Measurements from ENCODE around the gene KCNK1. TPM values are rescaled to one million over a fixed set of nuclear protein-coding genes. Genes with fewer than 3 reads are reported as not detected.

KCNK1 gene
- polyA plus RNA-seq, 1 of the 3 experiments (the other 2 are of a cell fraction): 10.6 TPM

GRCh38 chr1:233565313-233565712 is 48.6 kb upstream of the KCNK1 start:
- TF ChIP-seq RAD21 (IDR thresholded peaks at IDR 0.05; ENCODE audit: low read length) (no peak), TEAD4 (IDR thresholded peaks at IDR 0.05; ENCODE audit: borderline replicate concordance, insufficient read depth) (no peak), USF1 (IDR thresholded peaks at IDR 0.05; ENCODE audit: borderline replicate concordance, low read depth) (no peak), ELF1 (IDR thresholded peaks at IDR 0.05) (no peak), PBX3 (IDR thresholded peaks at IDR 0.05) (no peak), EP300 (IDR thresholded peaks at IDR 0.05; ENCODE audit: borderline replicate concordance in 1 of 2, low read depth in 1 of 2, low read length in 1 of 2) (no peak), RFX5 (IDR thresholded peaks at IDR 0.05; ENCODE audit: low read length) (no peak), YY1 (IDR thresholded peaks at IDR 0.05; ENCODE audit: low read depth) (no peak), MAX (IDR thresholded peaks at IDR 0.05; ENCODE audit: low read depth) (no peak), FOSL2 (IDR thresholded peaks at IDR 0.05; ENCODE audit: borderline replicate concordance, low read depth) (no peak), POLR2AphosphoS5 (IDR thresholded peaks at IDR 0.05; ENCODE audit: low read depth, low read length) (no peak), MXI1 (IDR thresholded peaks at IDR 0.05; ENCODE audit: low read depth, low read length) (no peak), FOXJ3 (CRISPR knock-in tag; IDR thresholded peaks at IDR 0.05) (no peak), ZBTB33 (IDR thresholded peaks at IDR 0.05; ENCODE audit: borderline replicate concordance, low read depth) (no peak), TCF12 (IDR thresholded peaks at IDR 0.05) (no peak)
- Histone ChIP-seq H3K9me2 (no peaks in the 10 kb centered on the region), H2AFZ (ENCODE audit: low read depth) (no peak overlapping the region), H4K20me1 (ENCODE audit: insufficient read depth) (no peaks in the 10 kb centered on the region), H3K79me2 (ENCODE audit: insufficient read depth) (no peaks in the 10 kb centered on the region), H3K9ac (no peak overlapping the region), H3K9me3 (peaks cover 15% of the 10 kb centered on the region; the same call in 1 of the 2 replicates), H3K36me3 (replicated peaks in 1 of 2; ENCODE audit: control insufficient read depth in 1 of 2, insufficient read depth in 2 of 2, low read length in 1 of 2) (no peaks in the 10 kb centered on the region), H3K27me3 (ENCODE audit: insufficient read depth) (no peaks in the 10 kb centered on the region), H3K4me3 (ENCODE audit: low read depth in 2 of 2, low read length in 1 of 2) (no peak overlapping the region), H3F3A (replicated peaks; ENCODE audit: insufficient read depth) (peaks cover 7% of the 10 kb centered on the region), H3K27ac (ENCODE audit: low read depth in 2 of 2, low read length in 1 of 2) (no peak overlapping the region), H3K4me2 (no peak overlapping the region), H3K4me1 (ENCODE audit: control insufficient read depth in 1 of 2, insufficient read depth in 2 of 2, low read depth in 1 of 2, low read length in 1 of 2) (peaks cover 6 to 8% of the 10 kb centered on the region in 2 experiments; a peak in 3 of 4 replicates)
- POLR2A ChIA-PET: no interaction called here
- CTCF ChIA-PET: no interaction called here
- no peak for DNase-seq
- WGBS (ENCODE audit: low lambda C conversion rate): 49% methylated on average over 2 of the region's 2 CpGs

- Histone ChIP-seq H3K9me3 (peaks cover 10% of the 10 kb centered on the region; the same call in 1 of the 2 replicates), H3F3A (replicated peaks; ENCODE audit: insufficient read depth) (peaks cover 7% of the 10 kb centered on the region), H4K20me1 (ENCODE audit: insufficient read depth) (no peaks in the 10 kb centered on the region), H3K36me3 (replicated peaks in 1 of 2; ENCODE audit: control insufficient read depth in 1 of 2, insufficient read depth in 2 of 2, low read length in 1 of 2) (no peaks in the 10 kb centered on the region), H2AFZ (ENCODE audit: low read depth) (no peak overlapping the region), H3K4me2 (no peak overlapping the region), H3K9ac (no peak overlapping the region), H3K27ac (ENCODE audit: low read depth in 2 of 2, low read length in 1 of 2) (no peak overlapping the region), H3K79me2 (ENCODE audit: insufficient read depth) (no peaks in the 10 kb centered on the region), H3K9me2 (no peaks in the 10 kb centered on the region), H3K4me1 (ENCODE audit: control insufficient read depth in 1 of 2, insufficient read depth in 2 of 2, low read depth in 1 of 2, low read length in 1 of 2) (peaks cover 6 to 8% of the 10 kb centered on the region in 2 experiments; a peak in 3 of 4 replicates), H3K4me3 (ENCODE audit: low read depth in 2 of 2, low read length in 1 of 2) (no peak overlapping the region), H3K27me3 (ENCODE audit: insufficient read depth) (no peaks in the 10 kb centered on the region)
- CTCF ChIA-PET: no interaction called here
- WGBS (ENCODE audit: low lambda C conversion rate): 56% methylated on average over 2 of the region's 2 CpGs
- POLR2A ChIA-PET: no interaction called here
- DNase-seq: no peak
- TF ChIP-seq RXRA (IDR thresholded peaks at IDR 0.05; ENCODE audit: borderline replicate concordance, low read depth) (no peak), EP300 (IDR thresholded peaks at IDR 0.05; ENCODE audit: borderline replicate concordance in 1 of 2, low read depth in 1 of 2, low read length in 1 of 2) (no peak), POLR2AphosphoS5 (IDR thresholded peaks at IDR 0.05; ENCODE audit: low read depth, low read length) (no peak), RAD21 (IDR thresholded peaks at IDR 0.05; ENCODE audit: low read length) (no peak), MEF2A (IDR thresholded peaks at IDR 0.05; ENCODE audit: borderline replicate concordance, low read depth) (no peak), SIN3A (IDR thresholded peaks at IDR 0.05; ENCODE audit: borderline replicate concordance, low read depth, low read length) (no peak), USF2 (IDR thresholded peaks at IDR 0.05; ENCODE audit: borderline replicate concordance, low read depth, low read length) (no peak), FOXJ3 (CRISPR knock-in tag; IDR thresholded peaks at IDR 0.05) (no peak), GATA2 (CRISPR knock-in tag; IDR thresholded peaks at IDR 0.05) (no peak)
Measured at GRCh38 chr1:233566886-233567285, 47.0 kb upstream of the KCNK1 start.
